HG02610 (cell line): ENCODE results near the gene TBR1.

Experiments used
- ATAC-seq: cut with Tn5 transposase; IDR thresholded peaks from one replicate; pipeline ENCODE4 v1.9.1; 2021; ENCODE audit warnings: mild to moderate bottlenecking, moderate library complexity; ENCODE audit not compliant: unreplicated experiment

TBR1 gene

DNA sequence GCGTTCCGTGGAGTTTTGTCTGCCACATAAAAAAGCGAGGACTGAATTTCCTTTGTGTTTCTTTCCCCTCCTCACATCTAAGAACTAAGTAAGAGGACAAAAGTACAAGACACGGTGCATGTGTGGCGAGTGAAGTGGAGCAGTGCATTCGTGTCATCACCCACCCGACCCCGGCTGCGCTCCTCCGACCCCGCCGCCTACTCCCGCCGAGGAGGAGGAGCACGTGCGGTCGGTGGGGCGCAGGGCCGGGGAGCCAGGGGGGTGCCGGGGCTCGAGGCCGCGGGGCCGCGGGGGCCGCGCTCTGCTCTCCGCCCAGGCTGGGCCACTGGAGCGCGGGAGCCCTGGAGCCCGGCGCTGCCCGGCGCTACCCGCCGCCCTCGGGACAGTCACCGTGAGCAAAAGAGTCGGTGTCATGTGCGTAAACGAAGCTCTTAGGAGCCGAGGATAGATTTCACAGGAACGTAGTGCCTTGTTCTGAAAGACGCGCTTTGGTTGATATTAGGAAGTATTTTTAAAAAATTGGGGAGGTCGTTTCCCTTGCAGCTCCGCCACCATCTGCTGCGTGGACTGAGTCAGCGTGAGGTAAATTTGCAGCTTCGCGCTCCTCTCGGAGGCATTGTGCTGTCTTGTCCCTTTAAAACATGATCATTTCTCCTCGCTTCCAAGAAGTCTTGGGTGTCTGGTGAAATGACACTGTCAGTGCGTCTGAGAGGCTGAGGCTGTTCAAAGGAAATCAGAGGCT, 11.0 kb downstream of the TBR1 start:
- no peak for ATAC-seq

DNA sequence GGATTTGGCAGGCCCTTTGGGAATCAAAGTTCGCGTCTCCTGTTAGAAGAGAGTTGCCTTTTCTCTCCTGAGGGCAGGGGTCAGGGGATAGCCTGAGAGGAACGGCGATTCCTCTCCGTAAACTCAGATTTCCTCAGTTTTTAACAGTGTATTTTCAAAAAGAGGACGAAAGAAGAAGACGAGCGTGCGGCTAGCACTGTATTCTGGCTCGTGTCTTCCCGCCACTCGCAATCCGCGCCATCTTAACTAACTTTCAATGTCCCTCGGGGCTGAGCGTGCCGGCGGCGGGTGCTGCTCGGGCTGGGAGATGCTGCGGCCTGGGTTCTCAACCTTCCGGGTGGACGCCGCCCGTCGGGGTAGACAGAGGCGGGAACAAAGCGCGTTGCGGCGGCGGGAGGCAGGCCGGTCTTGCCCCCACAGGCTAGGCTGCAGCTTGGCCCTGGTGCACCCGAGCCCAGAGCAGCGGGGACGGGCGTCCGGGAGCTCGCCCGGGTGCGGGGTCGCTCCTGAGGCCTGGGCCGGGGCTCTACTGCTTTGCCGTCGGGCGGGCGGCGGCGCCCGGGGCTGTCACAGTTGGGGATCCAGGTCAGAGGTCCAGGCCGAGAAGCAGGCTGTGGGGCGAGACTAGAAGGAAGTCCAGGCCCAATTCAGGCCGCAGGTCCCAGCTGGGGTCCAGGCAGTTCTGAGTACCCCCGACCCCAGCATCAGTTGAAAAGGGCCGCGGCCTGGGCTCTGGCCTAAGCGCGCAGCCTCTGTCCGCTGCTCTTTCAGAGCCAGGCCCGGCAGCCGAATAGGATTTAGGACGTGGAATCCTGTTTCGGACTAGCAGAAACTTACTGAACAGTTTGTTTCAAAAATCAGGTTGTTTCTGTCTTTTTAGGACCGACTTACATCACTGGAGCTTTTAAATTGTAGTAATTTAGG, 11.8 kb downstream of the TBR1 start:
- ATAC-seq: no peak

GRCh38 chr2:161430386-161430785, 14.3 kb downstream of the TBR1 start:
- ATAC-seq: no peak

- no peak for ATAC-seq
These were observed 16.0 kb downstream of the TBR1 start for GRCh38 chr2:161432107-161432506.

DNA sequence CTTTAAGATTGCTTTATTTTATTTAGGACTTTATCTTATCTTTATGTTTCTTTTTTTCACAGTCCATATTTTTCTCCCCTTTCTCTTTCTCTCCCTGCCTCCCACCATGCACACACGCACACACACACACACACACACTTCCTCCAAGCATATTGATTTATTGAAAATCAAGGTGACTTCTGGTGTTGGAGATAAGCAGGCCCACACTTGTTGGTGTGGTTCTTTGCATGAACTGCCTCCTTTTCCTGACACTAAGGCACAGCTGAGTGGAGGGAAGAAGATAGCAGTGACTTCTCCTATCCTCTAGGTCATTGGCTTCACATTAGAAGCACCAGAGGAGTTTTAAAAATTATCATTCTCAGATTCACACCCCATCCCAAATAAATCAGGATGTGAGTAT, 18.0 kb downstream of the TBR1 start:
- no peak for ATAC-seq

GRCh38 chr2:161436411-161436810, 20.3 kb downstream of the TBR1 start:
- ATAC-seq: no peak

GRCh38 chr2:161438598-161438997, 22.5 kb downstream of the TBR1 start:
- no peak for ATAC-seq

- no peak for ATAC-seq
These were observed 29.0 kb downstream of the TBR1 start for GRCh38 chr2:161445097-161445496.

DNA sequence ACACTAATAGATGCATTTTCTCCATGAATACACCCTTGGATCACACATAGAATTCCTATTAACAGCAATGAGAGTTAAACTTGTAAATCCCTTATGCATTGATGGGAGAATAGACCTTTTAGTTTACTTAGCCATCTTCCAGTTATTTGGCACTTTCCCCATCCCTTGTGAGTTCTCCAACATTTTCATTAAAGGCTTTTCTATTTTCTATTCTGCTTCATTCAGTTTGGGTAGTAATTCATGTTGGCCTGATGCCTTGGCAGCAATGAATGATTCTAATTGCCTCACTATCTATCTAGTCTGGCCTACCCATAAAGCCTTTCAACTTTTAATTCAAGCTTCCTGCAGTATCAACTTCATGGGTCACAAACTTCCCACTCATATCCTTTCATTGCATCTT, 32.3 kb downstream of the TBR1 start:
- no peak for ATAC-seq

DNA sequence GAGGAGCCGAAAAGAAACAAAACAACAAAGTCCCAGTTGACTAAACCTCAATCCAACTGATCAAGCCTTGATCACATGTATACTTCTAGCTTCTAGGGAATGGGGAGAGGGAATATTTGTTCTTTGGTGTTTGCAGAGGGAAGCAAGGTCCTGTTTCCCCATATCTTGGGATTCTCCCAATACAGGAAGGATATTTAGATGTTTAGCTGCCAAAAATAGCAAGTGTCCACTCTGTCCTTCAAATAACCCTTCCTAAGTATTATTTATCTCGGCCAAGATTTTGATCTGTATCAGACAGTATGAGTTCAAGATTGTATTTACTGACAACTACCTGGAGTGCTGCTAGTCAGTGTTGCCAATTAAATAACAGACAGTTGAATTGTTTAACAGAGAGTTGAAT, 55.5 kb downstream of the TBR1 start:
- no peak for ATAC-seq

DNA sequence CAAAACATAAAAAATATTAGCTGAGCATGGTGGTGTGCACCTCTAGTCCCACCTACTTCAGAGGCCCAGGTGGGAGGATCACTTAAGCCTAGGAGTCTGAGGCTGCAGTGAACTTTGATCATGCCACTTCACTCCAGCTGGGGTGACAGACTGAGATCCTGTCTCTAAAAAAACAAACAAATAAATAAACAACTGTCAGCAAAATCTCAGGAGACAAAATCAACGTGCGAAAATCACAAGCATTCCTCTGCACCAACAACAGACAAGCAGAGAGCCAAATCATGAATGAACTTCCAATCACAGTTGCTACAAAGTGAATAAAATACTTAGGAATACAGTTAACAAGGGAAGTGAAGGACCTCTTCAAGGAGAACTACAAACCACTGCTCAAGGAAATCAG, 58.8 kb downstream of the TBR1 start:
- ATAC-seq: no peak
